Memory B cell (primary cell): Measurements from ENCODE around the gene TM4SF5.

Source experiments
- ATAC-seq: fragments of 150-1000 bp; cut with Tn5 transposase; 2 replicates; pipeline ENCODE4 v1.10.0; 2021; ENCODE audit warnings: low read depth, mild to moderate bottlenecking, moderate library complexity
- DNase-seq, 2 donors: peaks; one replicate each; pipeline ENCODE4 v3.0.0; 2022; ENCODE audit warnings: low spot score in 2 of 2
- H3K27ac Mint-ChIP-seq: one replicate; pipeline ENCODE4 v1.8.0; 2022; ENCODE audit warnings: mild to moderate bottlenecking, moderate library complexity, mixed read lengths
- H3K27me3 Mint-ChIP-seq: one replicate; pipeline ENCODE4 v1.8.0; 2022; ENCODE audit warnings: mixed read lengths
- H3K36me3 Mint-ChIP-seq: one replicate; pipeline ENCODE4 v1.8.0; 2022; ENCODE audit warnings: mild to moderate bottlenecking, mixed read lengths
- H3K4me1 Mint-ChIP-seq: one replicate; pipeline ENCODE4 v1.8.0; 2022; ENCODE audit warnings: mixed read lengths
- H3K4me3 Mint-ChIP-seq: one replicate; pipeline ENCODE4 v1.8.0; 2022; ENCODE audit warnings: mild to moderate bottlenecking, moderate library complexity, mixed read lengths
- H3K9me3 Mint-ChIP-seq: one replicate; pipeline ENCODE4 v1.8.0; 2022; ENCODE audit warnings: mixed read lengths

Gene TM4SF5

DNA sequence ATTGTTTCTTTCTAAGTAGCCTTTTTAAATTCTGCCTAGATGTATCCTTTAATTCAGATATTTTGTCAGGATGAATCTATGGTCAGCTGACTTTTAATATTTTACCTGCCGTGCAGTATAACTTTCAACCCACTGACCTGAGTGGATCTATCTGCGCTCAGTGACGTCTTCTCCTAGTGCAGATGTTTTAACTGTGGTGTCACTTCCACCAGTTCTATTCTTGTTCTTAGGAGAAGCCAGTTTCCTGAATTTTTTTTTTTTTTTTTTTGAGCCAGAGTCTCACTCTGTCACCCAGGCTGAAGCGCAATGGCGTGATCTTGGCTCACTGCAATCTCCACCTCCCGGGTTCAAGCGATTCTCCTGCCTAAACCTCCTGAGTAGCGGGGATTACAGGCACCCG, 5.0 kb upstream of the TM4SF5 start:
- no peak overlapping the region for H3K27ac Mint-ChIP-seq
- ATAC-seq (no peak), DNase-seq (no peak)
- peaks cover 13% of the 10 kb centered on the region for H3K27me3 Mint-ChIP-seq
- H3K4me3 Mint-ChIP-seq, result no peak overlapping the region
- H3K9me3 Mint-ChIP-seq, result no peaks in the 10 kb centered on the region
- no peaks in the 10 kb centered on the region for H3K36me3 Mint-ChIP-seq
- H3K4me1 Mint-ChIP-seq, result peaks cover 4% of the 10 kb centered on the region

DNA sequence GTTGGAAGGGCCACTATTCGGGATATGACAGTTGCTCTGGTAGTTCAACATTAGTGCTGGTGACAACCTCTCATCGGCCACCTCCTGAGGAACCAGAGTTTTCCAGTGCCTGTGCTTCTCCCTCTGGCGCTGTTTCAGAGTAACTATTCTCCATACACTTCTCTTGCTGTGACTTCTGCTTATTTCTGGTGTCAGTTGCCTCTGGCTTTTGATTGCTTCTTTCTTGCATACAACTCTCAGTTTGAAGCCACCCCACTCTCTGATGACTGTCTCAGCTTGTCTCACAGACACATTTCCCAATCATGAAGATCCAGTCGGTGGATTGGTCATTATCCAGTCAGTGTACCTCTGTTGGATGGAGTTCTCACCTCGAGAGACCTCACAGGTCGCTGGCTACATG, 3.4 kb upstream of the TM4SF5 start:
- Mint-ChIP-seq H3K36me3 (no peaks in the 10 kb centered on the region), H3K27ac (no peak overlapping the region)
- ATAC-seq, result no peak

DNA sequence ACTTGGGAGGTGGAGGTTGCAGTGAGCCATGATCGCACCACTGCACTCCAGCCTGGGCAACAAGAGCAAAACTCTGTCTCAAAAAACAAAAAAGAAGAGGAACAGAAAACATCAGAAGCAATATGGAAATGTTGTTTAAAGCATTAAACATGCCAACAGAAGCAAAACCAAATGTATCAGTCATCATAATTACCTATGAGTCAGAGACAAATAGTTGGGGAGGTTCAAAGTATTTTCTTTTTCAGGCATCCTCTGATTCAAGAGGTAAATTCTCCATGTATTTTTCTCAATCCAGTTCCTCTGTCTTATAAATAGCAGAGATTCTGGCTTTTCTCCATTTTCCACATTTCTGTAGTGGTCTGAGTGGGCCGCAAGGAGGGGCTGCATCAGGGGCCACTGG, 2.1 kb upstream of the TM4SF5 start:
- peaks cover 7% of the 10 kb centered on the region for H3K4me1 Mint-ChIP-seq
- no peak for DNase-seq
- H3K27me3 Mint-ChIP-seq, result peaks cover 14% of the 10 kb centered on the region
- no peak overlapping the region for H3K27ac Mint-ChIP-seq
- no peak for ATAC-seq
- H3K9me3 Mint-ChIP-seq, result no peaks in the 10 kb centered on the region
- no peaks in the 10 kb centered on the region for H3K36me3 Mint-ChIP-seq
- H3K4me3 Mint-ChIP-seq, result no peak overlapping the region

More for the DNA sequence above, 3.4 kb upstream of the TM4SF5 start:
- no peak overlapping the region for H3K4me3 Mint-ChIP-seq
- peaks cover 4% of the 10 kb centered on the region for H3K4me1 Mint-ChIP-seq
- H3K27me3 Mint-ChIP-seq, result peaks cover 11% of the 10 kb centered on the region
- no peak for DNase-seq
- H3K9me3 Mint-ChIP-seq, result no peaks in the 10 kb centered on the region

DNA sequence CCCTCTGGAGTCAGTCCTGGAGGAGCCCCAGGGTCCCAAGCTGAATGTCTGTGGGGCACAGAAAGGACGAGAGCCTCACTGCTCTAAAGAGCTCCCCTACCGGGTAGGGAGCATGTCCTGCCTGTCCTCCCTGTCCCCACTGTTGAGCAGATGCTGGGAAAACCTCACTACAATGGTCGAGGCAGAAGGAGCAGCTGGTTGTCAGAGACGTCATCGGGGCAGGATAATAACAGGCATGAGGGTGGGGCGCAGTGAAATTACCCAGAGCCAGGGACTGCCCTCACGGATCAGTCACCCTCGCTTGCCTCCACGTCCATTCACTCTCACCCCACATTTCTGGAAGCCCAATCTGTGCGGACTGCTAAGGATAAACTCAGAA, 538 bp downstream of the TM4SF5 start:
- DNase-seq (no peak), ATAC-seq (no peak)
- Mint-ChIP-seq H3K27me3 (peaks cover 17% of the 10 kb centered on the region), H3K27ac (no peak overlapping the region), H3K4me3 (no peak overlapping the region), H3K4me1 (peaks cover 8% of the 10 kb centered on the region), H3K9me3 (no peaks in the 10 kb centered on the region), H3K36me3 (no peaks in the 10 kb centered on the region)

DNA sequence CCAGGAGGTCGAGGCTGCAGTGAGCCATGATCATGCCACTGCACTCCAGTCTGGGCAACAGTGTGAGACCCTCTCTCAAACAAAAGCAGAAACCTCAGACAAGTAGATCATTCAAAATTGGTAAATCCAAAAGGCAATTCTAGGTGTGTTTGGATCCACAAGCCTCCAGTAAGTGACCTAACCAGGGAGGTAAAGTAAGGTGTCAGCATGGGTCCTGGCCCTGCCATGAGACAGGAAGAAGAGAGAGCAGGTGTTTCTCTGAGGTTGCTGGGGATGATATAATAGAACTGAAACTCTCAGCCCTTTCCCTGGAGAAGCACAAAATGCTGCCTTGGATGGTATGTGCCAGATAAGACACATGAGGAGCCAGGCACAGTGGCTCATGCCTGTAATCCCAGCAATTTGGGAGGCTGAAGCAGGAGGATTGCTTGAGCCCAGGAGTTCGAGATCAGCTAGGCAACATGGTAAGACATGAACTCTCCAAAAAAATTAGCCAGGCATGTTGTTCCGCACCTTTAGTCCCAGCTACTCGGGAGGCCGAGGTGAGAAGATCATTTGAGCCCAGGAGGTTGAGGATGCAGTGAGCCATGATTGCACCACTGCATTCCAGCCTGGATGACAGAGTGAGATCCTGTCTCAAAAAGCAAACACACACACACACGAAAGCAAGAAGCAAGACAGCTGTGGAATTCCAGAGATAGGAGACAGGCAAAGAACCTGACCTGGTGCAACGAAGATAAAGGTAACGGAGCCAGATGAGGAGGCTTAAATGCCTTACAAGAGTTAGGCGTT, 6.5 kb downstream of the TM4SF5 start:
- Mint-ChIP-seq H3K4me1 (peaks cover 10% of the 10 kb centered on the region), H3K27me3 (peaks cover 21% of the 10 kb centered on the region), H3K9me3 (no peaks in the 10 kb centered on the region), H3K36me3 (no peaks in the 10 kb centered on the region), H3K27ac (no peak overlapping the region), H3K4me3 (no peak overlapping the region)
- DNase-seq (no peak), ATAC-seq (no peak)

GRCh38 chr17:4780325-4780955, 8.8 kb downstream of the TM4SF5 start:
- no peak overlapping the region for H3K27ac Mint-ChIP-seq
- DNase-seq, result no peak
- H3K4me1 Mint-ChIP-seq, result peaks cover 4% of the 10 kb centered on the region
- H3K36me3 Mint-ChIP-seq, result no peaks in the 10 kb centered on the region
- H3K9me3 Mint-ChIP-seq, result no peaks in the 10 kb centered on the region
- no peak overlapping the region for H3K4me3 Mint-ChIP-seq
- H3K27me3 Mint-ChIP-seq, result peaks cover 21% of the 10 kb centered on the region
- ATAC-seq, result no peak

DNA sequence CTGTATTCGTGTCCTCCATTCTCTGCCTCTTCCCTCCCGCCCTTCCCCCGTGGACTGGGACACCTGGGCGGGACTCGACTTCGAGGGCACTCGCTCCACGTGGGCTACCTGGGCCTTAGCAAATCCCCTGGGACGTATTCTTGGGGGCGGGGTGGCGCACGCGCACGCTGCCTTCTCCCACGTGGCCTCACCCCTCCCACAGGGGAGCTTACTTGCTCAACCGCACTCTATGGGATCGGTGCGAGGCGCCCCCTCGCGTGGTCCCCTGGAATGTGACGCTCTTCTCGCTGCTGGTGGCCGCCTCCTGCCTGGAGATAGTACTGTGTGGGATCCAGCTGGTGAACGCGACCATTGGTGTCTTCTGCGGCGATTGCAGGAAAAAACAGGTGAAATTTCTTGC, 11.0 kb downstream of the TM4SF5 start:
- H3K27me3 Mint-ChIP-seq, result peaks cover 21% of the 10 kb centered on the region
- no peak overlapping the region for H3K27ac Mint-ChIP-seq
- no peaks in the 10 kb centered on the region for H3K36me3 Mint-ChIP-seq
- no peak overlapping the region for H3K4me3 Mint-ChIP-seq
- H3K9me3 Mint-ChIP-seq, result no peaks in the 10 kb centered on the region
- DNase-seq (no peak), ATAC-seq (no peak)
- H3K4me1 Mint-ChIP-seq, result peaks cover 7% of the 10 kb centered on the region

GRCh38 chr17:4785311-4786105, 13.8 kb downstream of the TM4SF5 start:
- Mint-ChIP-seq H3K27me3 (peaks cover 18% of the 10 kb centered on the region), H3K27ac (no peak overlapping the region), H3K36me3 (no peaks in the 10 kb centered on the region), H3K4me1 (peaks cover 13% of the 10 kb centered on the region), H3K9me3 (no peaks in the 10 kb centered on the region), H3K4me3 (peak overlapping the region; percentile 52)
- no peak for ATAC-seq
- no peak for DNase-seq

GRCh38 chr17:4786106-4786511, 14.4 kb downstream of the TM4SF5 start, which contains the start of gene VMO1:
Gene VMO1, minus strand, starts transcription at chr17:4786364. Its CDS starts 12 bp downstream, at chr17:4786352.
- ATAC-seq (no peak), DNase-seq (no peak)
- H3K27ac Mint-ChIP-seq, result no peak within 1 kb of the TSS
- H3K4me3 Mint-ChIP-seq, result peak within 1 kb of the TSS; percentile 52
- H3K4me1 Mint-ChIP-seq, result peaks cover 16% of the 10 kb centered on the region
- no peaks in the 10 kb centered on the region for H3K36me3 Mint-ChIP-seq
- peaks cover 18% of the 10 kb centered on the region for H3K27me3 Mint-ChIP-seq
- no peaks in the 10 kb centered on the region for H3K9me3 Mint-ChIP-seq

DNA sequence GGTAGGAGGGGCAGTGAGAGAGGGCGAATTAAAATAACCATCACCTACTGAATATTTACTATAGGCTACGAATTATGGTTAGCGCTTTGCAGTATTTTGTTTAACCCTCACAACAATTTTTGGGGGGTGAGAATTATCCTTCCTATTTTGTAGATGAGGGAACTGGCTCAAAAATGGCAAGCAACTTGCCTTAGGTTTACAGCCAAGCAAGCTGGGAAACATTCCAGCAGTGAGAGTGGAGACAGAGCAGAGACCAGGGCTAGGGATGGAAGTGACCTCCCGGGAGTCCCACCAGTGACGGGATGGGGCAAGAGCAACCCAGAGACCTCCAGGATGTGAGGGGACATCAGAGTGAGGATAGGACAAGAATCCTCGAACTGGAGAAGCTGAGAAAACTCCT, 14.8 kb downstream of the TM4SF5 start:
- peaks cover 18% of the 10 kb centered on the region for H3K27me3 Mint-ChIP-seq
- H3K27ac Mint-ChIP-seq, result no peak overlapping the region
- DNase-seq (no peak), ATAC-seq (no peak)
- H3K9me3 Mint-ChIP-seq, result no peaks in the 10 kb centered on the region
- H3K36me3 Mint-ChIP-seq, result no peaks in the 10 kb centered on the region
- peaks cover 18% of the 10 kb centered on the region for H3K4me1 Mint-ChIP-seq
- H3K4me3 Mint-ChIP-seq, result no peak overlapping the region

- DNase-seq (no peak), ATAC-seq (no peak)
- Mint-ChIP-seq H3K36me3 (no peaks in the 10 kb centered on the region), H3K4me1 (peaks cover 16% of the 10 kb centered on the region), H3K27me3 (peaks cover 11% of the 10 kb centered on the region), H3K4me3 (peak overlapping the region; percentile 33), H3K27ac (no peak overlapping the region), H3K9me3 (no peaks in the 10 kb centered on the region)
Measured at GRCh38 chr17:4788159-4788806, 16.6 kb downstream of the TM4SF5 start.

- Mint-ChIP-seq H3K27me3 (peaks cover 9% of the 10 kb centered on the region), H3K4me1 (peaks cover 16% of the 10 kb centered on the region), H3K4me3 (peak within 1 kb of the TSS; percentile 89), H3K36me3 (no peaks in the 10 kb centered on the region), H3K27ac (no peak within 1 kb of the TSS), H3K9me3 (no peaks in the 10 kb centered on the region)
- ATAC-seq, result no peak
- no peak for DNase-seq
Measured at GRCh38 chr17:4788807-4789700, 17.4 kb downstream of the TM4SF5 start, which contains the start of gene GLTPD2. Gene GLTPD2, plus strand, starts transcription at chr17:4788964. Its CDS starts 48 bp downstream, at chr17:4789012.

DNA sequence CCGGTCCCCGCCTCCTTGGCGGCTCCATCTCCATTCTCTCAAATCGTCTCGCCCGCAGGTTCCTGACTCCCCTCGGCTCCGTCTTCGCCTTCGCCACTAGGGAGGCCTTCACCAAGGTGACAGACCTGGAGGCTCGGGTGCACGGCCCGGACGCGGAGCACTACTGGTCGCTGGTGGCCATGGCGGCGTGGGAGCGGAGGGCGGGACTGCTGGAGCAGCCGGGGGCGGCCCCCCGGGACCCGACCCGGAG, 17.9 kb downstream of the TM4SF5 start:
- peak overlapping the region; percentile 89 for H3K4me3 Mint-ChIP-seq
- peak; percentile 50 for ATAC-seq

More for the DNA sequence above, 17.9 kb downstream of the TM4SF5 start:
- Mint-ChIP-seq H3K36me3 (no peaks in the 10 kb centered on the region), H3K27ac (no peak overlapping the region), H3K4me1 (peaks cover 16% of the 10 kb centered on the region), H3K9me3 (no peaks in the 10 kb centered on the region), H3K27me3 (peaks cover 9% of the 10 kb centered on the region)
- DNase-seq, result no peak
